Liver (tissue), 2 donors: ENCODE results near the gene ANG.

Source experiments
- FOXA1 ChIP-seq: IDR thresholded peaks from 2 replicates; pipeline ENCODE4 v1.6.1; 2016; ENCODE audit warnings: antibody characterized with exemption
- GABPA ChIP-seq, 2 donors: IDR thresholded peaks in 1 of 2; conservative IDR thresholded peaks in 1 of 2; 2 replicates each; pipeline ENCODE4 v1.6.1; 2016; ENCODE audit warnings: antibody characterized with exemption in 2 of 2, mild to moderate bottlenecking in 1 of 2, moderate library complexity in 1 of 2
- donor health status: healthy.

DNA sequence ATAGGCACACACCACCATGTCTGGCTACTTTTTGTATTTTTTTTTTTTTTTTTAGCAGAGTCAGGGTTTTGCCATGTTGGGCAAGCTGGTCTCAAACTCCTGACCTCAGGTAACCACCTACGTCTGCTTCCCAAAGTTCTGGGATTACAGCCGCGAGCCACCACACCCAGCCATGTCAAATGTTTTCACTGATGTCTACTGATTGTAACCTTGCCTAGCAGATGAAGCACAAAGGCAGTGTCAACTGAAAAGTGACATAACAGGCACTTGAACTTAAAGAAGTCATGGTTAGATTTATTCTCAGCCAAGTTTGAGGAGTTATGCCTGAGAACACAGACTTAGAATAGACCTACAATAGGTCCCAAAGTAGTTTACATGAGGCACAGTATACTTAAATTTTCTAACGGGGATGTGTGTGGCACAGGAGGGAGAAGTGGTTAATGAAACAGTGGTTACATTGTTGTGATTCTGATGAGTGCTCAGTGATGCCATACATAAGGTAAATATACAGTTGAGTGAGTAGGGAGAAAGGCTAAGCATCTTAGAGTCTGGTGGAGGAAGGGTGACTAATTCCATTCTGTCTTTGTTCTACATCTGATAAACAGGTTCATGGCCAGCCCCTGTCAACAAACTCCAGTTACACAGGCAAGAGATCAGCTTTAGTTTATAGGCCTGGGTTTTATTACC, 16.8 kb upstream of the ANG start:
- TF ChIP-seq FOXA1 (no peak), GABPA (IDR thresholded peaks at IDR 0.05 in 1 of 2, conservative IDR thresholded peaks at IDR 0.05 in 1 of 2) (no peak)
